GM18873 (cell line): ENCODE results near the gene TP53BP2.
"Not testable (repeated sequence)": the region's sequence is repeated elsewhere in the genome, so short reads cannot be mapped to it uniquely, and the experiment has no call there.

ENCODE experiments used
- ATAC-seq: cut with Tn5 transposase; IDR thresholded peaks from one replicate; pipeline ENCODE4 v1.9.1; 2021; ENCODE audit warnings: mild to moderate bottlenecking, moderate library complexity, moderate number of reproducible peaks; ENCODE audit not compliant: unreplicated experiment, low FRiP score

The TP53BP2 gene

GRCh38 chr1:223859058-223859457, 13.3 kb upstream of the TP53BP2 start:
- ATAC-seq, result no peak

GRCh38 chr1:223856386-223856785, 10.6 kb upstream of the TP53BP2 start:
- ATAC-seq, result no peak

- ATAC-seq, result no peak
These were observed 8.0 kb upstream of the TP53BP2 start for GRCh38 chr1:223853748-223854147.

GRCh38 chr1:223853275-223853674, 7.5 kb upstream of the TP53BP2 start:
- ATAC-seq, result no peak

GRCh38 chr1:223852337-223852736, 6.6 kb upstream of the TP53BP2 start:
- ATAC-seq, result no peak

GRCh38 chr1:223849352-223850254, 3.9 kb upstream of the TP53BP2 start:
- ATAC-seq, result no peak

- ATAC-seq, result no peak
These were observed 2.8 kb upstream of the TP53BP2 start for GRCh38 chr1:223848536-223848935.

GRCh38 chr1:223847781-223848345, 2.1 kb upstream of the TP53BP2 start:
- ATAC-seq, result no peak

GRCh38 chr1:223845037-223845809, 524 bp downstream of the TP53BP2 start:
- ATAC-seq, result peak; percentile 20

- no peak for ATAC-seq
These were observed 1.0 kb downstream of the TP53BP2 start for GRCh38 chr1:223844787-223845036.

- no peak for ATAC-seq
These were observed 1.6 kb downstream of the TP53BP2 start for GRCh38 chr1:223843934-223844786.

GRCh38 chr1:223842784-223843183, 3.0 kb downstream of the TP53BP2 start:
- no peak for ATAC-seq

- ATAC-seq, result not testable (repeated sequence)
These were observed 3.6 kb downstream of the TP53BP2 start for GRCh38 chr1:223841977-223842623.

GRCh38 chr1:223840254-223840653, 5.5 kb downstream of the TP53BP2 start:
- ATAC-seq, result no peak

- ATAC-seq, result no peak
These were observed 7.5 kb downstream of the TP53BP2 start for GRCh38 chr1:223838125-223838854.

GRCh38 chr1:223837687-223838086, 8.1 kb downstream of the TP53BP2 start:
- ATAC-seq, result no peak

- no peak for ATAC-seq
These were observed 8.5 kb downstream of the TP53BP2 start for GRCh38 chr1:223837206-223837605.

GRCh38 chr1:223836586-223836985, 9.2 kb downstream of the TP53BP2 start:
- ATAC-seq, result no peak

GRCh38 chr1:223835754-223836153, 10.0 kb downstream of the TP53BP2 start:
- ATAC-seq, result no peak
